Measurements from ENCODE around the gene SLC13A5.

- no peak for TF ChIP-seq ZNF776 (tag by site-specific recombination; IDR thresholded peaks at IDR 0.05; ENCODE audit: borderline replicate concordance)
- TF ChIP-seq ZEB2 (tag by site-specific recombination; IDR thresholded peaks at IDR 0.05), result no peak
- TF ChIP-seq, protein P1, sequence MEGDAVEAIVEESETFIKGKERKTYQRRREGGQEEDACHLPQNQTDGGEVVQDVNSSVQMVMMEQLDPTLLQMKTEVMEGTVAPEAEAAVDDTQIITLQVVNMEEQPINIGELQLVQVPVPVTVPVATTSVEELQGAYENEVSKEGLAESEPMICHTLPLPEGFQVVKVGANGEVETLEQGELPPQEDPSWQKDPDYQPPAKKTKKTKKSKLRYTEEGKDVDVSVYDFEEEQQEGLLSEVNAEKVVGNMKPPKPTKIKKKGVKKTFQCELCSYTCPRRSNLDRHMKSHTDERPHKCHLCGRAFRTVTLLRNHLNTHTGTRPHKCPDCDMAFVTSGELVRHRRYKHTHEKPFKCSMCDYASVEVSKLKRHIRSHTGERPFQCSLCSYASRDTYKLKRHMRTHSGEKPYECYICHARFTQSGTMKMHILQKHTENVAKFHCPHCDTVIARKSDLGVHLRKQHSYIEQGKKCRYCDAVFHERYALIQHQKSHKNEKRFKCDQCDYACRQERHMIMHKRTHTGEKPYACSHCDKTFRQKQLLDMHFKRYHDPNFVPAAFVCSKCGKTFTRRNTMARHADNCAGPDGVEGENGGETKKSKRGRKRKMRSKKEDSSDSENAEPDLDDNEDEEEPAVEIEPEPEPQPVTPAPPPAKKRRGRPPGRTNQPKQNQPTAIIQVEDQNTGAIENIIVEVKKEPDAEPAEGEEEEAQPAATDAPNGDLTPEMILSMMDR (tag by site-specific recombination; IDR thresholded peaks at IDR 0.05), result no peak
- no peak for TF ChIP-seq YY1 (tag by site-specific recombination; IDR thresholded peaks at IDR 0.05)
- TF ChIP-seq ZNF707 (tag by site-specific recombination; IDR thresholded peaks at IDR 0.05), result no peak
- no peak for TF ChIP-seq ZNF785 (tag by site-specific recombination; IDR thresholded peaks at IDR 0.05)
- TF ChIP-seq OVOL3 (tag by site-specific recombination; IDR thresholded peaks at IDR 0.05), result no peak
- TF ChIP-seq ZNF704 (tag by site-specific recombination; IDR thresholded peaks at IDR 0.05), result no peak
- no peak for TF ChIP-seq IKZF3 (tag by site-specific recombination; IDR thresholded peaks at IDR 0.05)
- no peak for TF ChIP-seq OSR2 (tag by site-specific recombination; IDR thresholded peaks at IDR 0.05)
These were observed 74.1 kb downstream of the SLC13A5 start for GRCh38 chr17:6639014-6639585.

Data from HEK293 (cell line).